Epithelial cell of proximal tubule (primary cell): ENCODE results near the gene FAF1. TPM values are rescaled to one million over a fixed set of nuclear protein-coding genes. Genes with fewer than 3 reads are reported as not detected.
"Not testable (repeated sequence)": the region's sequence is repeated elsewhere in the genome, so short reads cannot be mapped to it uniquely, and the experiment has no call there.

Experiments used
- DNase-seq: peaks from one replicate; pipeline ENCODE4 v3.0.0-alpha.2; 2011; ENCODE audit warnings: low read depth
- H3K4me3 ChIP-seq: 2 replicates; pipeline ENCODE4 v1.5.1; 2011; ENCODE audit warnings: low read depth, mild to moderate bottlenecking, low read length
- total RNA-seq: library from RNA; depleted of rRNA; stranded (reverse); fragments of >200 nt; gene quantifications from 2 replicates; pipeline ENCODE4 v1.2.3, GENCODE V29; 2015
- TF ChIP-seq, protein P1 (sequence below): conservative IDR thresholded peaks from 2 replicates; pipeline ENCODE4 v1.5.1; 2012; ENCODE audit warnings: low read depth, mild to moderate bottlenecking, low read length

FAF1 gene
- total RNA-seq, 1 donor from 2014 or later = 54.1 TPM

DNA sequence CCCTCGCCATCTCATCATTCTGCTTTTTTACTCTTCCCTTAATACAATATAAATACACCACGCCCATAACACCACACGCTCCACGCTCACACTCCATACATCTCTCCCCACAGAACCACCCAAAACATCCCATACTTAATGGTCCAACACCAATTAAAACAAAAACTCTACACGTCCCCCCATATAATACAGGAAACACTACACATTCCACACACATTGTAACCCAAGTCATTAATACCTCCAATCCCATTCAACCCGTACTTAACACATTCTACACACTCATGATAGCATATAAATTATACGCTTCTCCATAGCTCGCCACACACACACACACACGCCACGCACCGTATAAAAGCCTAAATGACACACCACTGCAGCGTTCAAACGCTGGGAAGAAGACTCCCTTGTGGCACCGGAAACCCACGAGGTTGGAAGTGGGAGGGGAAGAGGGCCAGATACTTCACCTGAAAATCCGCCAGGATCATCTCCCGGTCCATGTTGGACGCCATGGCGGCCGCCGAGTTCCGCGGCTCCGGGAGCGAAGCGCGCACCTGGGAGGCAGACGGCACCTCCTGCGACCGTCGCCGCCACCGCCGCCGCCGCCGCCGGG, 659 bp downstream of the FAF1 start:
- TF ChIP-seq, protein P1, sequence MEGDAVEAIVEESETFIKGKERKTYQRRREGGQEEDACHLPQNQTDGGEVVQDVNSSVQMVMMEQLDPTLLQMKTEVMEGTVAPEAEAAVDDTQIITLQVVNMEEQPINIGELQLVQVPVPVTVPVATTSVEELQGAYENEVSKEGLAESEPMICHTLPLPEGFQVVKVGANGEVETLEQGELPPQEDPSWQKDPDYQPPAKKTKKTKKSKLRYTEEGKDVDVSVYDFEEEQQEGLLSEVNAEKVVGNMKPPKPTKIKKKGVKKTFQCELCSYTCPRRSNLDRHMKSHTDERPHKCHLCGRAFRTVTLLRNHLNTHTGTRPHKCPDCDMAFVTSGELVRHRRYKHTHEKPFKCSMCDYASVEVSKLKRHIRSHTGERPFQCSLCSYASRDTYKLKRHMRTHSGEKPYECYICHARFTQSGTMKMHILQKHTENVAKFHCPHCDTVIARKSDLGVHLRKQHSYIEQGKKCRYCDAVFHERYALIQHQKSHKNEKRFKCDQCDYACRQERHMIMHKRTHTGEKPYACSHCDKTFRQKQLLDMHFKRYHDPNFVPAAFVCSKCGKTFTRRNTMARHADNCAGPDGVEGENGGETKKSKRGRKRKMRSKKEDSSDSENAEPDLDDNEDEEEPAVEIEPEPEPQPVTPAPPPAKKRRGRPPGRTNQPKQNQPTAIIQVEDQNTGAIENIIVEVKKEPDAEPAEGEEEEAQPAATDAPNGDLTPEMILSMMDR = no peak
- peak overlapping the region; percentile 80 for H3K4me3 ChIP-seq
- no peak for DNase-seq

DNA sequence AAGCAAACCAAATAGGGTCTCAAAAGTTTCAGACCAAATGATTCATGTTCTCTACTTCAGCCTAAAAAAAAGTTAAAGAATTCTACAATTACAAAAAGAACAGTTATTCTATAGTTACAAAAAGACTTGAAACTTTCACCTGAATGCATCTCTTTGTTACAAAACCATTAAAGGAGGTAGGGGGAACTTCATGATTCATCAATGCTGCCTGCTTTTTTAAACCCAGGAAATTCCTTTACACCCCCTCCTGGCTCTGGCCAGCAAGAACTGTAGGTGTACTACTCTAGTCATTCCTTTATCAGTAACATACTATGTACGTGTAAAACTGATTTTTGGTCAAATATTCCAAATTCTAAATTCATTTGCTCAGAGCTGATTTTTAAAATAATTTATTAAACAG, 5.0 kb downstream of the FAF1 start:
- H3K4me3 ChIP-seq = no peak overlapping the region
- TF ChIP-seq, protein P1 = peak; percentile 24
- DNase-seq = no peak

GRCh38 chr1:50952566-50952965, 7.5 kb downstream of the FAF1 start:
- DNase-seq, H3K4me3 ChIP-seq: not testable (repeated sequence)

DNA sequence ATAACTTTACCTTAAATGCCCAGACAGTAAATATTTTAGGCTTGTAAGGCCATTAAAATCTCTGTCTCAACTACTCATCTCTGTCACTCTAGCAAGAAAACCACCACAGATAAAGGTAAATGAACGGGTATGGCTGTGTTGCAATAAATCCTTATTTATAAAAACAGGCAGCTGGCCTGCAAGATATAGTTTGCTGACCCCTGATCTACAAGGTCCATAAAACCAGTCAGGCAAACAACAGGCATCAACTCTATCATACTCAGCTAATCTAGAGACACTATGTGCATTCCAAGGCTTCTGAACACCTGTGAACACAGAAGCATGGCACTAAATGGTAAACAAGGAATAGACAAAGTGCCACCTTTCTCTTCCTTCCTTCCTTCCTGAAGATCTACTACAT, 9.7 kb downstream of the FAF1 start:
- TF ChIP-seq, protein P1 = no peak
- no peak for DNase-seq
- H3K4me3 ChIP-seq = no peak overlapping the region

GRCh38 chr1:50949286-50949982, 10.6 kb downstream of the FAF1 start:
- DNase-seq = no peak
- no peak overlapping the region for H3K4me3 ChIP-seq
- TF ChIP-seq, protein P1 = no peak

DNA sequence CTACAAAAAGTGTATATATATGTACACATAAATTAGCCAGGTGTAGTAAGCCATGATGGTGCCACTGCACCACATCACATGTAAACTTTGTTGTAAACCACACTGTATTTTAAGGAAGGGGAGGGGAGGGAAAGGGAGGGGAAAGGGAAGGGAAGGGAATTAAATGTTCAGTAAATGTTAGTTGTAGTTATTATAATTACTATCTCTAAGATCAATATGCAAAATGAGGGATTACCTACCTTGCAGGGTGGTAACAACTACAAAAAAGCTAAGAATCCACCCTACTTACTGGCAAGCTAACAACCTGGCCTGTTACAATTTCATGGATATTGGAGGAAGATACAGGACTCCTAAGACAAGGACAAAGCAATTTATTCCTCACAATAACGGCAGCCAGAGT, 17.7 kb downstream of the FAF1 start:
- no peak overlapping the region for H3K4me3 ChIP-seq
- no peak for DNase-seq
- TF ChIP-seq, protein P1 = no peak

- no peak for DNase-seq
- TF ChIP-seq, protein P1 = no peak
- H3K4me3 ChIP-seq = no peak overlapping the region
These were observed 19.8 kb downstream of the FAF1 start for GRCh38 chr1:50940291-50940690.
